Suprapubic skin (tissue), 4 donors: ENCODE measurements around the gene ZFAND3. TPM values are rescaled to one million over a fixed set of nuclear protein-coding genes. Genes with fewer than 3 reads are reported as not detected.

Experiments used
- DNase-seq, 2 donors: peaks; one replicate each; pipeline ENCODE4 v3.0.0-alpha.2; 2019; ENCODE audit warnings: low spot score in 2 of 2
- H3K27ac ChIP-seq: fragments of 200-600 bp; sonication (generic); one replicate; pipeline ENCODE4 v1.5.1; 2019
- H3K27me3 ChIP-seq: fragments of 200-600 bp; sonication (generic); one replicate; pipeline ENCODE4 v1.5.1; 2019
- H3K36me3 ChIP-seq: fragments of 200-600 bp; sonication (generic); one replicate; pipeline ENCODE4 v1.5.1; 2019
- H3K4me1 ChIP-seq: fragments of 200-600 bp; sonication (generic); one replicate; pipeline ENCODE4 v1.5.1; 2019
- H3K4me3 ChIP-seq: fragments of 200-600 bp; sonication (generic); one replicate; pipeline ENCODE4 v1.5.1; 2019; ENCODE audit warnings: mild to moderate bottlenecking
- H3K9me3 ChIP-seq: fragments of 200-600 bp; sonication (generic); one replicate; pipeline ENCODE4 v1.5.1; 2019
- EP300 ChIP-seq: sonication (generic); formaldehyde crosslinking; IDR thresholded peaks from one replicate; pipeline ENCODE4 v1.6.1; 2017; ENCODE audit warnings: antibody characterized with exemption
- POLR2A ChIP-seq, 2 donors: fragments of 450-650 bp; IDR thresholded peaks; one replicate each; pipeline ENCODE4 v1.6.1; 2017; ENCODE audit warnings: antibody characterized with exemption in 2 of 2, mild to moderate bottlenecking in 2 of 2, moderate library complexity in 2 of 2
- POLR2AphosphoS5 ChIP-seq, 3 donors: sonication (generic); formaldehyde crosslinking; IDR thresholded peaks; one replicate each; pipeline ENCODE4 v1.6.1; 2017; ENCODE audit warnings: antibody characterized with exemption in 3 of 3
- WGBS: methylation state at CpG from one replicate; pipeline ENCODE4 v1.1.5; 2018; 5-methylcytosine and 5-hydroxymethylcytosine counted together
- total RNA-seq, 4 donors: library from RNA; depleted of rRNA; stranded (reverse); fragments of >200 nt; gene quantifications; one replicate each; pipeline ENCODE4 v1.1.0, GENCODE V29; 2016
- TF ChIP-seq, protein P1 (sequence below), 2 donors: fragments of 200-600 bp in 1 of 2; fragments of 450-650 bp in 1 of 2; sonication (generic) in 1 of 2; IDR thresholded peaks; one replicate each; pipeline ENCODE4 v1.5.1; 2016 to 2019; ENCODE audit warnings: antibody characterized with exemption in 2 of 2, mild to moderate bottlenecking in 1 of 2, moderate library complexity in 1 of 2

Gene ZFAND3
- total RNA-seq, 4 donors from 2014 or later: 31.1 to 41.0 (median 36.3) TPM

DNA sequence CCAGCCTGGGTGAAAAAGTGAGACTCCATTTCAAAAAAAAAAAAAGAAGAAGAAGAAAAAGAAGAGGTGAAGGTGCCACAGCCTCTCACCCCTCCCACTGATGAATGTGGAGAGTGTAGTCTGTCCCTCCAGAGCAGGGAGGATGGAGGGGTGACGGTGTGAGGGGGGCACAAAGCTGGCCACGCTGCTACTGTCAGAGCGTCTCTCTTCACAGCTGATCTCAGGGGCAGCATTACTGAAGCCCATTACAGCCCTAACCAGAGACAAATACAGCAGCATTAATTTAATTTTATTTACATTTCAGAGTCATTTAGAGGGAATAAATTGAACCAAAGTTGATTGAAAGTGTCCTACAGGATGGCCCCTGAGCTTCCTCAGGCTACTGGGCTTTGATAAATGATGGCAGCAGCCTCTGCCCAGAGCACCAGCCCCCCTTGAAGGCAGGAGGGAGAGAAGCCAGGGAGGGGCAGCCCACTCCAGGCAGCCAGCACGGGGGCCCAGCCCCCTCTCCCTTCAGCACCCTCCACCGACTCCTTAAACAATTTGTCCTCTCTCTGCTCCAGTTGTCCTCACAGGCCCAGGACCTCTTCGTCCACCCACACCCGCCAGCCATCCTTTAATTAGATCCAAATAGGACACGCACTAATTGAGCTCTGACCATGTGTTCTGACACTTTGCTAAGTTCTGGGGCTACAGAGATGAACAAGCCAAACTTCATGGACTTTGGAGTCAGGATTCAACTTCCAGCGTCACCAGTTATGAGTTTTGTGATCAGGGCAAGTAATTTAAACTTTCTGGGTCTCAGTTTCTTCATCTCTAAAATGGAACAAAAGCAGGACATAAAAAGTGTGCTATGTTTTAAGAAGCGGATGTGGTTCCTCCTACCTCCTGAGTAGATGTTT, 18.6 kb upstream of the ZFAND3 start:
- no peak for TF ChIP-seq EP300
- no peaks in the 10 kb centered on the region for H3K36me3 ChIP-seq
- H3K4me1 ChIP-seq: no peaks in the 10 kb centered on the region
- 69% methylated on average over 10 of the region's 10 CpGs for WGBS
- H3K27ac ChIP-seq: no peak overlapping the region
- no peaks in the 10 kb centered on the region for H3K27me3 ChIP-seq
- no peaks in the 10 kb centered on the region for H3K9me3 ChIP-seq
- no peak overlapping the region for H3K4me3 ChIP-seq
- no peak for DNase-seq

DNA sequence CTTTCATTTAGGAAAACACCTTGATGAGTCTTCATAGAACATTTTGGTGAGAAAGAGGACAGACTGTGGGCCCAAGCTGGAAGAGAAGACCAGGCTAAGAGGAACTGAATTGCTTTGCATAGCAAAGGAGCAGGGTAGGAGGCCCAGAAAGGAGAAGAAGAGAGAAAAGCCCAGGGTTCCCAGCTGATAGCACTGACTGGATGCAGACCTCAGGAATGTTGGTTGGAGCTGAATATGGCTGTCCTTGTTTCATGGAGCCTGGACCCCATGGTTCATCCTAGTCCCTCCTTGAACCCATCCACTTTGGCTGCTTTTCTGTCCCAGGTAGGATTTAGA, 18.0 kb upstream of the ZFAND3 start:
- Histone ChIP-seq H3K4me3 (no peak overlapping the region), H3K27me3 (no peaks in the 10 kb centered on the region), H3K27ac (no peak overlapping the region), H3K4me1 (no peaks in the 10 kb centered on the region), H3K36me3 (no peaks in the 10 kb centered on the region), H3K9me3 (no peaks in the 10 kb centered on the region)
- no peak for DNase-seq
- TF ChIP-seq POLR2A (IDR thresholded peaks at IDR 0.05) (no peak), POLR2AphosphoS5 (IDR thresholded peaks at IDR 0.05) (no peak), EP300 (no peak)
- TF ChIP-seq, protein P1, sequence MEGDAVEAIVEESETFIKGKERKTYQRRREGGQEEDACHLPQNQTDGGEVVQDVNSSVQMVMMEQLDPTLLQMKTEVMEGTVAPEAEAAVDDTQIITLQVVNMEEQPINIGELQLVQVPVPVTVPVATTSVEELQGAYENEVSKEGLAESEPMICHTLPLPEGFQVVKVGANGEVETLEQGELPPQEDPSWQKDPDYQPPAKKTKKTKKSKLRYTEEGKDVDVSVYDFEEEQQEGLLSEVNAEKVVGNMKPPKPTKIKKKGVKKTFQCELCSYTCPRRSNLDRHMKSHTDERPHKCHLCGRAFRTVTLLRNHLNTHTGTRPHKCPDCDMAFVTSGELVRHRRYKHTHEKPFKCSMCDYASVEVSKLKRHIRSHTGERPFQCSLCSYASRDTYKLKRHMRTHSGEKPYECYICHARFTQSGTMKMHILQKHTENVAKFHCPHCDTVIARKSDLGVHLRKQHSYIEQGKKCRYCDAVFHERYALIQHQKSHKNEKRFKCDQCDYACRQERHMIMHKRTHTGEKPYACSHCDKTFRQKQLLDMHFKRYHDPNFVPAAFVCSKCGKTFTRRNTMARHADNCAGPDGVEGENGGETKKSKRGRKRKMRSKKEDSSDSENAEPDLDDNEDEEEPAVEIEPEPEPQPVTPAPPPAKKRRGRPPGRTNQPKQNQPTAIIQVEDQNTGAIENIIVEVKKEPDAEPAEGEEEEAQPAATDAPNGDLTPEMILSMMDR (IDR thresholded peaks at IDR 0.05): no peak

DNA sequence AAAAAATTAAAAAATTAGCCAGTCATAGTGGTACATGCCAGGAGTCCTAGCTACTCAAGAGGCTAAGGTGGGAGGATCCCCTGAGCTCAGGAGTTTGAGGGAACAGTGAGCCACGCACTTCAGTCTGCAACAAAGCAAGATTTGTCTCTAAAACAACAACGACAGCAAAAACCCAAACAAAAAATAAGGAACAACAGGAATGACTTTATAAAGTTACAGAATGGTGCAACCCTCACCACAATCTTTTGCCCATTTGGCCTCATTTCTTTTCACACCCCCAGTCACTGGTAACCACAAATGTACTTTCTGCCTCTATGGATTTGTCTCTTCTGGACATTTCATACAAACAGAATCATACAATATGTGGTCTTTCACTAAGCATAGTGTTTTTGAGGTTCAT, 16.7 kb upstream of the ZFAND3 start:
- H3K27me3 ChIP-seq: no peaks in the 10 kb centered on the region
- H3K36me3 ChIP-seq: no peaks in the 10 kb centered on the region
- no peak overlapping the region for H3K4me3 ChIP-seq
- H3K27ac ChIP-seq: no peak overlapping the region
- WGBS: 76% methylated on average over 2 of the region's 2 CpGs
- no peak for TF ChIP-seq POLR2AphosphoS5 (IDR thresholded peaks at IDR 0.05)
- no peak for TF ChIP-seq EP300
- no peak for TF ChIP-seq POLR2A (IDR thresholded peaks at IDR 0.05)
- TF ChIP-seq, protein P1 (IDR thresholded peaks at IDR 0.05): no peak
- H3K4me1 ChIP-seq: peaks cover 7% of the 10 kb centered on the region
- H3K9me3 ChIP-seq: no peaks in the 10 kb centered on the region
- DNase-seq: no peak

DNA sequence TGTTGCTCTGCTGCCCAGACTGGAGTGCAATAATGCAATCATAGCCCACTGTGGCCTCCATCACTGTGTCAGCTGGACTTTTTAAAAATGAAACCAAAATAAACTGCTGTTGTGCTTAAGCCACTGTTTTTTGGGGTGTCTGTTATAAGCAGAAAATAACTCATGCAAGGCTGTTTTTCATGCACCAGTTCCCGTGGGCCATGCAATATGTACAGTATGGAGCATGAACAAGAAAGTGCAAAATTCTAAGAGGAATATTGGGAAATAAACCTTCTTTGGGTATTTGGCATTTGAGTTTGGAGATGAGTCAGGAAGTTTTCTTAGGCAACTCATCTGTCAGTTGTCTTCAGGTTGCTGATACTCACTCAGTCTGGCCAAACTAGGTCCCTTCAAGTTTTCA, 14.9 kb upstream of the ZFAND3 start:
- WGBS: 90% methylated on average over 1 of the region's 1 CpG
- Histone ChIP-seq H3K27me3 (no peaks in the 10 kb centered on the region), H3K36me3 (no peaks in the 10 kb centered on the region), H3K9me3 (no peaks in the 10 kb centered on the region), H3K4me1 (peaks cover 20% of the 10 kb centered on the region), H3K27ac (no peak overlapping the region), H3K4me3 (no peak overlapping the region)
- TF ChIP-seq POLR2AphosphoS5 (IDR thresholded peaks at IDR 0.05) (no peak), EP300 (no peak), POLR2A (IDR thresholded peaks at IDR 0.05) (no peak)
- TF ChIP-seq, protein P1 (IDR thresholded peaks at IDR 0.05): no peak
- DNase-seq: no peak

DNA sequence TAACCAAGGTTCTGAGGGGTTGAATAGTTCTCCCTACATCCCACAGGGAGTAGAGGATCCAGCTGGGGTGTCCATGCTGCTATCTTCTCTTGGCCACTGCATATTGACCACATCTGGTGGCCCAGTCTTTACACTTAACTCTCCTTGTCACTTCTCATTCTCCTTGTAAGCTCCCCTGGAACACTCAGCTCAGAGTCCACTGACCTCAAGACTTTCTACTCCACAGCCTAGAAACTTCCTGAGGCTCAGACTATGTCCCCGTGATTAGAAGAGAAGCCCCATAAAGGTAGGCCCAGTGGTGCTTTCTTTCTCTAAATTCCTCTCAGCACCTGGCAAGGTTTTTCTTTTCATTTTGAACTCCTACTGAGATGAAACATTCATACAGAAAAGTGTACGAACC, 13.3 kb upstream of the ZFAND3 start:
- H3K4me3 ChIP-seq: no peak overlapping the region
- no peaks in the 10 kb centered on the region for H3K27me3 ChIP-seq
- no peaks in the 10 kb centered on the region for H3K9me3 ChIP-seq
- H3K4me1 ChIP-seq: peaks cover 21% of the 10 kb centered on the region
- no peak overlapping the region for H3K27ac ChIP-seq
- no peaks in the 10 kb centered on the region for H3K36me3 ChIP-seq
- no peak for TF ChIP-seq EP300
- TF ChIP-seq, protein P1 (IDR thresholded peaks at IDR 0.05): no peak
- TF ChIP-seq POLR2AphosphoS5 (IDR thresholded peaks at IDR 0.05): no peak
- no peak for TF ChIP-seq POLR2A (IDR thresholded peaks at IDR 0.05)
- WGBS: 79% methylated on average over 2 of the region's 2 CpGs
- DNase-seq: no peak
